ENCODE measurements around the gene ATE1.

GRCh38 chr10:121886181-121886580, 41.6 kb downstream of the ATE1 start:
- no peak for TF ChIP-seq CTCF (IDR thresholded peaks at IDR 0.05)
- no peak for TF ChIP-seq POLR2A (IDR thresholded peaks at IDR 0.05)

All from uterus (tissue), 2 donors.